HG03432 (cell line): Measurements from ENCODE around the gene MYDGF.

Source experiments
- ATAC-seq: cut with Tn5 transposase; IDR thresholded peaks from one replicate; pipeline ENCODE4 v1.9.1; 2021; ENCODE audit warnings: mild to moderate bottlenecking, moderate library complexity; ENCODE audit not compliant: unreplicated experiment

The MYDGF gene

GRCh38 chr19:4647676-4648644, 22.2 kb downstream of the MYDGF start:
- no peak for ATAC-seq

GRCh38 chr19:4645718-4646117, 24.4 kb downstream of the MYDGF start:
- no peak for ATAC-seq

- ATAC-seq, result no peak
Observed at GRCh38 chr19:4642625-4643024, 27.5 kb downstream of the MYDGF start.

GRCh38 chr19:4641132-4641531, 29.0 kb downstream of the MYDGF start:
- ATAC-seq, result no peak

- no peak for ATAC-seq
Observed at GRCh38 chr19:4640247-4641000, 29.7 kb downstream of the MYDGF start.

GRCh38 chr19:4639531-4640246, 30.5 kb downstream of the MYDGF start:
- peak; percentile 25 for ATAC-seq

GRCh38 chr19:4638828-4639530, 31.2 kb downstream of the MYDGF start, which contains the start of gene TNFAIP8L1:
TNFAIP8L1 (plus strand) TSS chr19:4639516; CDS start chr19:4651870, 12,354 bp downstream.
- ATAC-seq, result peak; percentile 80

- ATAC-seq, result no peak
Observed at GRCh38 chr19:4638317-4638716, 31.8 kb downstream of the MYDGF start.

- no peak for ATAC-seq
Observed at GRCh38 chr19:4636761-4637160, 33.4 kb downstream of the MYDGF start.

GRCh38 chr19:4636151-4636717, 33.9 kb downstream of the MYDGF start:
- no peak for ATAC-seq

GRCh38 chr19:4635754-4636116, 34.4 kb downstream of the MYDGF start:
- no peak for ATAC-seq

- ATAC-seq, result no peak
Observed at GRCh38 chr19:4633140-4633967, 36.8 kb downstream of the MYDGF start.

GRCh38 chr19:4624733-4625362, 45.3 kb downstream of the MYDGF start:
- ATAC-seq, result no peak

GRCh38 chr19:4624301-4624700, 45.8 kb downstream of the MYDGF start:
- no peak for ATAC-seq

- ATAC-seq, result no peak
Observed at GRCh38 chr19:4622695-4623421, 47.3 kb downstream of the MYDGF start.

GRCh38 chr19:4620675-4621074, 49.5 kb downstream of the MYDGF start:
- no peak for ATAC-seq

GRCh38 chr19:4619668-4620294, 50.4 kb downstream of the MYDGF start:
- no peak for ATAC-seq

GRCh38 chr19:4618019-4618418, 52.1 kb downstream of the MYDGF start:
- ATAC-seq, result no peak
